Right lobe of liver (tissue), 4 donors: ENCODE results near the gene CHST2.

Source experiments
- POLR2A ChIP-seq: fragments of 450-650 bp; IDR thresholded peaks from one replicate; pipeline ENCODE4 v1.6.1; 2017; ENCODE audit warnings: antibody characterized with exemption, mild to moderate bottlenecking
- TF ChIP-seq, protein P1 (sequence below), 4 donors: fragments of 200-600 bp in 3 of 4; fragments of 450-650 bp in 1 of 4; IDR thresholded peaks; one replicate each; pipeline versions ENCODE4 v1.5.1 to v1.8.0; 2016 to 2022; ENCODE audit warnings: antibody characterized with exemption in 4 of 4, mild to moderate bottlenecking in 2 of 4
- donor health status: DM: no; HTN: no; CAD: no.
- donor health status: DM: no; HTN: no; CAD: no.
- donor health status: DM: no; HTN: yes; CAD: no.

DNA sequence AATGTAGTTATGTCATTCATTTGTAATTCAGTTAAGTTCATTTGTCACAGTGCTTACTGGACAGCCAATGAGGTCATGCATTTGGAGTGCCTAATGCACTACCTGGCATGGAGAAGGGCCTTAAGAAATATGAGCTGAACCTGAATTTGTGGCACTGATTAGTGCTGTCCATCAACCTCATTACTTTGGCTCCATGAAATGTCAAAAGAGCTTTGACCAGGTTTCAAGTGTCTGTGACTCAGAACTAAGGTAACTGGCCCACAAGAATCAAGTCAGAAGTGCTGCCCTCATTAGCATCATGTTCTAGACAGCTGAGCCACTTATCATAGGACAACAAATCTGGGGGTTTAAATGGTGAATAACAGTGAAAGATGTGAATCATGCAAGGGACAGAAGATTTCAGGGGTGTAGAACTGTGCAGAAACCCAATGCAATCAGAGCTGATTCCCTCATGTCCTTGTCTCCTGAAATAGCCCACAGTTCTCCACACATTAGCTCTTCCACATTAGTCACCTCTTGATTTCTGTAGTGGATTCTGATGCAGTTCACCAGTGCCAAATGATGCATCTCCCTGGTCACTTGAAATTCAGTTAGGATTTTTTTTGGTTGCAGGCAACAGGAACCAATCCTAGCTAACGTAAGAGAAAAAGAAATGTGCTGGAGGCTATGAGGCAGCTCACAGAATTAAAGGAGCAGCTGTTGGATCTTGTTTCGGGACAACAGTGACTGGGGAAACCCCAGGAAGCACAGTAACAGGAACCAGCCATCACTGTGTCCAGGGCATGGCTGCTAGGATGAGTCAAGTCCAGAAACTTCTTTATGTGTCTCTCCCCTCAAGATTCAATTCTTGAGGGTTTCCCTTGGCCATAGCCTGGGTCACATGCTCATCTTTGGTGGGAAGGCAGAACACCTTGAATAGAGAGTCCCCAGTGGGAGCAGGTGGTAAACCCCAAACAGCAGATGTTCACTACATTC is 38.7 kb downstream of the CHST2 start:
- TF ChIP-seq POLR2A = no peak
- TF ChIP-seq, protein P1, sequence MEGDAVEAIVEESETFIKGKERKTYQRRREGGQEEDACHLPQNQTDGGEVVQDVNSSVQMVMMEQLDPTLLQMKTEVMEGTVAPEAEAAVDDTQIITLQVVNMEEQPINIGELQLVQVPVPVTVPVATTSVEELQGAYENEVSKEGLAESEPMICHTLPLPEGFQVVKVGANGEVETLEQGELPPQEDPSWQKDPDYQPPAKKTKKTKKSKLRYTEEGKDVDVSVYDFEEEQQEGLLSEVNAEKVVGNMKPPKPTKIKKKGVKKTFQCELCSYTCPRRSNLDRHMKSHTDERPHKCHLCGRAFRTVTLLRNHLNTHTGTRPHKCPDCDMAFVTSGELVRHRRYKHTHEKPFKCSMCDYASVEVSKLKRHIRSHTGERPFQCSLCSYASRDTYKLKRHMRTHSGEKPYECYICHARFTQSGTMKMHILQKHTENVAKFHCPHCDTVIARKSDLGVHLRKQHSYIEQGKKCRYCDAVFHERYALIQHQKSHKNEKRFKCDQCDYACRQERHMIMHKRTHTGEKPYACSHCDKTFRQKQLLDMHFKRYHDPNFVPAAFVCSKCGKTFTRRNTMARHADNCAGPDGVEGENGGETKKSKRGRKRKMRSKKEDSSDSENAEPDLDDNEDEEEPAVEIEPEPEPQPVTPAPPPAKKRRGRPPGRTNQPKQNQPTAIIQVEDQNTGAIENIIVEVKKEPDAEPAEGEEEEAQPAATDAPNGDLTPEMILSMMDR (IDR thresholded peaks at IDR 0.05) = no peak
